H1 (cell line): Measurements from ENCODE around the gene PSMD6. TPM values are rescaled to one million over a fixed set of nuclear protein-coding genes. Genes with fewer than 3 reads are reported as not detected.

Experiments used
- ASH2L ChIP-seq: fragments of 200-600, 300-600 bp; sonication (generic); IDR thresholded peaks from one replicate; pipeline ENCODE4 v1.7.1; 2017; ENCODE audit warnings: low read length
- HDAC2 ChIP-seq, 2 experiments: fragments of 300-600 bp in 1 of 2; sonication (generic) in 1 of 2; IDR thresholded peaks; 2 replicates each; pipeline ENCODE4 v1.6.1; 2011 to 2012; ENCODE audit warnings: low read depth in 2 of 2, low read length in 2 of 2, mild to moderate bottlenecking in 2 of 2, moderate library complexity in 2 of 2, borderline replicate concordance in 1 of 2, inconsistent platforms in 1 of 2
- POLR2AphosphoS5 ChIP-seq: IDR thresholded peaks from 2 replicates; pipeline ENCODE4 v1.6.1; 2011; ENCODE audit warnings: low read depth, low read length
- SP1 ChIP-seq: IDR thresholded peaks from 2 replicates; pipeline ENCODE4 v1.6.1; 2011; ENCODE audit warnings: low read depth, low read length
- SP2 ChIP-seq: IDR thresholded peaks from 2 replicates; pipeline ENCODE4 v1.6.1; 2012; ENCODE audit warnings: mild to moderate bottlenecking, low read length, inconsistent platforms
- polyA plus RNA-seq, 7 experiments: library from polyadenylated mRNA; depleted of rRNA in 3 of 7; stranded (reverse) in 5 of 7; unstranded in 2 of 7; fragments of >200 nt in 5 of 7; fragments of 200-250 nt in 2 of 7; gene quantifications; 1 replicate in 5 of 7; 2 replicates in 1 of 7; 4 replicates in 1 of 7; pipeline versions ENCODE4 v1.2.1 to v1.2.3, GENCODE V29; 2011 to 2013; ENCODE audit warnings: missing spikeins in 2 of 7, mixed read lengths in 2 of 7
- total RNA-seq: library from RNA; stranded (reverse); fragmentation: NEBNext Ultra II Directional; extraction: Animal tissue kit (Norgen Biotek cat#: 25700); gene quantifications from 2 replicates; pipeline ENCODE4 v1.2.1, GENCODE V29; 2021
- TF ChIP-seq, protein P1 (sequence below): fragments of 300-600 bp; sonication (generic); IDR thresholded peaks from 2 replicates; pipeline ENCODE4 v1.7.1; 2012; ENCODE audit warnings: low read length, moderate library complexity, mild to moderate bottlenecking, inconsistent platforms; ENCODE audit not compliant: insufficient replicate concordance

The PSMD6 gene
- total and polyA plus RNA-seq, 2 of the 8 experiments (the other 6 are each of a cell fraction or from before 2014, with no cell fraction given) = 43.7 to 104 TPM

DNA sequence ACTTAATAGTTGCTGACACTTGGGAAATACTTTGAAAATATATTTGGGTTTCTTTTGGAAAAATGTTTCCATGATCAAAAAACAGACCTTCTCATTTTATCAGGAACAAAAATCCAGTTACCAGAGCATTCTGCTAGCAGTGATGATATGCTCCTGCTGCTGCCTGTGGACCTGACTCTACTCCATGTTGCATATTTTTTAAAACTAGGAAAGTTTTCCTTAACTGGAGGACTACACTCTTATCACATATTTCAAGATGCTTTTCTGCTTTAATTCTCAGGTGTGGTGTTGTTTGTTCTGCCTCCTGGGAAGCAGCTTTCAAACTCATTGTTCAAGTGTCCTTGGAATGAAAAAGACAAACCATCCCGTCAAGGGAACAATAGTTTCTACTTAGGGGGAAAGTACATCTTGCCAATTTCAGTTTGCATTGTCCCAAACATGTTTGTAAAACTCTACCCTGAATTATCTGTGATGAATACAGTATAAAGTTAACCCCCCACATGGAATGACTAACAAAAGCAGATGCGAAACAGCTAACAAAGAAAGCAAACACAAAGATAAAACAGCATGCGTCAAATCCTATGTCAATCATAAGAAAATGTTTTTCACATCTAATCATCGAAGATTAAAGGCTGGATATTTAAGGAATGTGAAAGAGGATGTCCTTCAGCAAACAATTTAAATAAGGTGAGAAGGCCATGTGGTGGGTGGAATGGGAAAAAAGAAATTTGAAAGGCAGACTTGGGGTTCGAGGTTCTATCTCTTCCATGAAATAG is 40.1 kb upstream of the PSMD6 start (continued):
- TF ChIP-seq, protein P1, sequence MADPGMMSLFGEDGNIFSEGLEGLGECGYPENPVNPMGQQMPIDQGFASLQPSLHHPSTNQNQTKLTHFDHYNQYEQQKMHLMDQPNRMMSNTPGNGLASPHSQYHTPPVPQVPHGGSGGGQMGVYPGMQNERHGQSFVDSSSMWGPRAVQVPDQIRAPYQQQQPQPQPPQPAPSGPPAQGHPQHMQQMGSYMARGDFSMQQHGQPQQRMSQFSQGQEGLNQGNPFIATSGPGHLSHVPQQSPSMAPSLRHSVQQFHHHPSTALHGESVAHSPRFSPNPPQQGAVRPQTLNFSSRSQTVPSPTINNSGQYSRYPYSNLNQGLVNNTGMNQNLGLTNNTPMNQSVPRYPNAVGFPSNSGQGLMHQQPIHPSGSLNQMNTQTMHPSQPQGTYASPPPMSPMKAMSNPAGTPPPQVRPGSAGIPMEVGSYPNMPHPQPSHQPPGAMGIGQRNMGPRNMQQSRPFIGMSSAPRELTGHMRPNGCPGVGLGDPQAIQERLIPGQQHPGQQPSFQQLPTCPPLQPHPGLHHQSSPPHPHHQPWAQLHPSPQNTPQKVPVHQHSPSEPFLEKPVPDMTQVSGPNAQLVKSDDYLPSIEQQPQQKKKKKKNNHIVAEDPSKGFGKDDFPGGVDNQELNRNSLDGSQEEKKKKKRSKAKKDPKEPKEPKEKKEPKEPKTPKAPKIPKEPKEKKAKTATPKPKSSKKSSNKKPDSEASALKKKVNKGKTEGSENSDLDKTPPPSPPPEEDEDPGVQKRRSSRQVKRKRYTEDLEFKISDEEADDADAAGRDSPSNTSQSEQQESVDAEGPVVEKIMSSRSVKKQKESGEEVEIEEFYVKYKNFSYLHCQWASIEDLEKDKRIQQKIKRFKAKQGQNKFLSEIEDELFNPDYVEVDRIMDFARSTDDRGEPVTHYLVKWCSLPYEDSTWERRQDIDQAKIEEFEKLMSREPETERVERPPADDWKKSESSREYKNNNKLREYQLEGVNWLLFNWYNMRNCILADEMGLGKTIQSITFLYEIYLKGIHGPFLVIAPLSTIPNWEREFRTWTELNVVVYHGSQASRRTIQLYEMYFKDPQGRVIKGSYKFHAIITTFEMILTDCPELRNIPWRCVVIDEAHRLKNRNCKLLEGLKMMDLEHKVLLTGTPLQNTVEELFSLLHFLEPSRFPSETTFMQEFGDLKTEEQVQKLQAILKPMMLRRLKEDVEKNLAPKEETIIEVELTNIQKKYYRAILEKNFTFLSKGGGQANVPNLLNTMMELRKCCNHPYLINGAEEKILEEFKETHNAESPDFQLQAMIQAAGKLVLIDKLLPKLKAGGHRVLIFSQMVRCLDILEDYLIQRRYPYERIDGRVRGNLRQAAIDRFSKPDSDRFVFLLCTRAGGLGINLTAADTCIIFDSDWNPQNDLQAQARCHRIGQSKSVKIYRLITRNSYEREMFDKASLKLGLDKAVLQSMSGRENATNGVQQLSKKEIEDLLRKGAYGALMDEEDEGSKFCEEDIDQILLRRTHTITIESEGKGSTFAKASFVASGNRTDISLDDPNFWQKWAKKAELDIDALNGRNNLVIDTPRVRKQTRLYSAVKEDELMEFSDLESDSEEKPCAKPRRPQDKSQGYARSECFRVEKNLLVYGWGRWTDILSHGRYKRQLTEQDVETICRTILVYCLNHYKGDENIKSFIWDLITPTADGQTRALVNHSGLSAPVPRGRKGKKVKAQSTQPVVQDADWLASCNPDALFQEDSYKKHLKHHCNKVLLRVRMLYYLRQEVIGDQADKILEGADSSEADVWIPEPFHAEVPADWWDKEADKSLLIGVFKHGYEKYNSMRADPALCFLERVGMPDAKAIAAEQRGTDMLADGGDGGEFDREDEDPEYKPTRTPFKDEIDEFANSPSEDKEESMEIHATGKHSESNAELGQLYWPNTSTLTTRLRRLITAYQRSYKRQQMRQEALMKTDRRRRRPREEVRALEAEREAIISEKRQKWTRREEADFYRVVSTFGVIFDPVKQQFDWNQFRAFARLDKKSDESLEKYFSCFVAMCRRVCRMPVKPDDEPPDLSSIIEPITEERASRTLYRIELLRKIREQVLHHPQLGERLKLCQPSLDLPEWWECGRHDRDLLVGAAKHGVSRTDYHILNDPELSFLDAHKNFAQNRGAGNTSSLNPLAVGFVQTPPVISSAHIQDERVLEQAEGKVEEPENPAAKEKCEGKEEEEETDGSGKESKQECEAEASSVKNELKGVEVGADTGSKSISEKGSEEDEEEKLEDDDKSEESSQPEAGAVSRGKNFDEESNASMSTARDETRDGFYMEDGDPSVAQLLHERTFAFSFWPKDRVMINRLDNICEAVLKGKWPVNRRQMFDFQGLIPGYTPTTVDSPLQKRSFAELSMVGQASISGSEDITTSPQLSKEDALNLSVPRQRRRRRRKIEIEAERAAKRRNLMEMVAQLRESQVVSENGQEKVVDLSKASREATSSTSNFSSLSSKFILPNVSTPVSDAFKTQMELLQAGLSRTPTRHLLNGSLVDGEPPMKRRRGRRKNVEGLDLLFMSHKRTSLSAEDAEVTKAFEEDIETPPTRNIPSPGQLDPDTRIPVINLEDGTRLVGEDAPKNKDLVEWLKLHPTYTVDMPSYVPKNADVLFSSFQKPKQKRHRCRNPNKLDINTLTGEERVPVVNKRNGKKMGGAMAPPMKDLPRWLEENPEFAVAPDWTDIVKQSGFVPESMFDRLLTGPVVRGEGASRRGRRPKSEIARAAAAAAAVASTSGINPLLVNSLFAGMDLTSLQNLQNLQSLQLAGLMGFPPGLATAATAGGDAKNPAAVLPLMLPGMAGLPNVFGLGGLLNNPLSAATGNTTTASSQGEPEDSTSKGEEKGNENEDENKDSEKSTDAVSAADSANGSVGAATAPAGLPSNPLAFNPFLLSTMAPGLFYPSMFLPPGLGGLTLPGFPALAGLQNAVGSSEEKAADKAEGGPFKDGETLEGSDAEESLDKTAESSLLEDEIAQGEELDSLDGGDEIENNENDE = peak; percentile 67
- peak; percentile 17 for TF ChIP-seq ASH2L
- TF ChIP-seq POLR2AphosphoS5 = no peak
- TF ChIP-seq SP2 = no peak
- TF ChIP-seq HDAC2 (IDR thresholded peaks at IDR 0.05; ENCODE audit: borderline replicate concordance in 1 of 2, low read depth in 2 of 2, low read length in 2 of 2) = peak in 1 of 2 experiments; percentile 68; a peak in 1 of 4 replicates
- 0 out of 2 replicates have a peak, but pooled peaks have one; percentile 24 for TF ChIP-seq SP1
